Fibroblast of the aortic adventitia (primary cell): ENCODE data around the gene CMBL. TPM values are rescaled to one million over a fixed set of nuclear protein-coding genes. Genes with fewer than 3 reads are reported as not detected.

Experiments used
- DNase-seq: peaks from one replicate; pipeline ENCODE4 v3.0.0-alpha.2; 2010; ENCODE audit warnings: low read depth
- H3K4me3 ChIP-seq: 2 replicates; pipeline ENCODE4 v1.5.1; 2011; ENCODE audit warnings: low read depth, mild to moderate bottlenecking, control low read depth, low read length, moderate library complexity
- total RNA-seq: library from RNA; depleted of rRNA; stranded (reverse); fragments of >200 nt; gene quantifications from 2 replicates; pipeline ENCODE4 v1.2.3, GENCODE V29; 2012; ENCODE audit warnings: low replicate concordance
- TF ChIP-seq, protein P1 (sequence below): IDR thresholded peaks from 2 replicates; pipeline ENCODE4 v1.5.1; 2011; ENCODE audit warnings: mild to moderate bottlenecking, low read length, control low read depth, inconsistent platforms; ENCODE audit not compliant: insufficient read depth

Gene CMBL
- total RNA-seq, 1 donor, result 12.3 TPM

- TF ChIP-seq, protein P1, sequence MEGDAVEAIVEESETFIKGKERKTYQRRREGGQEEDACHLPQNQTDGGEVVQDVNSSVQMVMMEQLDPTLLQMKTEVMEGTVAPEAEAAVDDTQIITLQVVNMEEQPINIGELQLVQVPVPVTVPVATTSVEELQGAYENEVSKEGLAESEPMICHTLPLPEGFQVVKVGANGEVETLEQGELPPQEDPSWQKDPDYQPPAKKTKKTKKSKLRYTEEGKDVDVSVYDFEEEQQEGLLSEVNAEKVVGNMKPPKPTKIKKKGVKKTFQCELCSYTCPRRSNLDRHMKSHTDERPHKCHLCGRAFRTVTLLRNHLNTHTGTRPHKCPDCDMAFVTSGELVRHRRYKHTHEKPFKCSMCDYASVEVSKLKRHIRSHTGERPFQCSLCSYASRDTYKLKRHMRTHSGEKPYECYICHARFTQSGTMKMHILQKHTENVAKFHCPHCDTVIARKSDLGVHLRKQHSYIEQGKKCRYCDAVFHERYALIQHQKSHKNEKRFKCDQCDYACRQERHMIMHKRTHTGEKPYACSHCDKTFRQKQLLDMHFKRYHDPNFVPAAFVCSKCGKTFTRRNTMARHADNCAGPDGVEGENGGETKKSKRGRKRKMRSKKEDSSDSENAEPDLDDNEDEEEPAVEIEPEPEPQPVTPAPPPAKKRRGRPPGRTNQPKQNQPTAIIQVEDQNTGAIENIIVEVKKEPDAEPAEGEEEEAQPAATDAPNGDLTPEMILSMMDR, result no peak
- no peak for DNase-seq
Observed at GRCh38 chr5:10306806-10307205, 896 bp downstream of the CMBL start.

GRCh38 chr5:10306114-10306513, 1.6 kb downstream of the CMBL start:
- TF ChIP-seq, protein P1, result no peak
- DNase-seq, result no peak
- peak overlapping the region; percentile 76 for H3K4me3 ChIP-seq

More at GRCh38 chr5:10306806-10307205, 896 bp downstream of the CMBL start:
- H3K4me3 ChIP-seq, result peak overlapping the region; percentile 76

DNA sequence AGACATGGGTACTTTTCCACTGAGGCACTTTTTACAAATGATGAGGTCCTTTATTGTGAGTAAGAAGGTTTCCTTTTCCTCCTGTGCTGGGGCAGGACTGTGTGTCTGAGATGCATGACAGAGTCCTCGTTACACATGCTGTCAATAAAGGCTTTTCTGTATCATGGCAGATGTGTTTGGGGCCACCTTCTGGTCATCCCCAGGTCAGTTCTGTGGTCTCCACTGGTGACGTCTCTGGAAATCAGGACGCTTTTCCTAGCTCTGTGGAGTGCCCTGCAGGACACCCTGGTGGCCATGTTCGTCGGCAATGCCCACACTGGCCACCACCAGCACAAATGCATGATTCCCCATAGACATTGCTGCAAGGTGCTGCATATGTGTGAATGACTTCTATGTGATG, 2.8 kb downstream of the CMBL start:
- no peak for DNase-seq
- H3K4me3 ChIP-seq, result no peak overlapping the region
- TF ChIP-seq, protein P1, result no peak

DNA sequence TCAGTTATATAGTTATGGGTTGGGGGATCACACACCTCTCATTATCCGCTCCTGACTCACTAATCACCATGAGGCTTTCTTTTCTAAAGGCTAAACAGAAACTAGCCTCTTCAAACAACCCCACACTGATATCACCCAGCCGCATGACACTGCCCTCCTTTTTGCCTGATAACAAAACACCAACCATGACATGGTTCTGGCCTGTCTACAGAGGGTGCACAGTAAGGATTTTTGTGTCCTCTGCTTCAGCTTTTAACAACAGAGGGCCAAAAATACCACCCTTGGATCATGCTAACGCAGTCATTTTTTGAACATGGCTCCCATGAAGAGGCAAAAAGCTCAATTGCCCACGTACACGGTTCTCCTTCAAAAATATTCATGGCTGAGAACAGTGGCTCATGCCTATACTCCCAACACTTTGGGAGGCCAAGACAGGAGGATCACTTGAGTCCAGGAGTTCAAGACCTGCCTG, 4.0 kb downstream of the CMBL start:
- TF ChIP-seq, protein P1, result no peak
- DNase-seq, result no peak
- no peak overlapping the region for H3K4me3 ChIP-seq

DNA sequence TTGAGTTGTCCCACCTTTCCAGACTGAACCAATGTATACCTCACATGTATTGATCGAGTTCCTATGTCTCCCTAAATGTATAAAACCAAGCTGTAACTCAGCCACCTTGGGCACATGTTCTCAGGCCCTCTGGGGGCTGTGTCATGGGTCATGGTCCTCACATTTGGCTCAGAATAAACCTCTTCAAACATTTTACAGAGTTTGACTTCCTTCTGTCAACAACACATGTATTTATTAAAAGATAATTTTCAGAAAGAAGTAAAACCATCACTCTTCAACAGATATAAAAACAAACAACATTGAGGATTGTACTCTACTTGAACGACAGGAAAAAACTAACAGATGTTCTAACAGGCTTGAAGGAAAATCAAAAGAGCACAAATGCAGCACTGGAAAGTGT, 4.5 kb downstream of the CMBL start:
- no peak overlapping the region for H3K4me3 ChIP-seq
- TF ChIP-seq, protein P1, result no peak
- no peak for DNase-seq

DNA sequence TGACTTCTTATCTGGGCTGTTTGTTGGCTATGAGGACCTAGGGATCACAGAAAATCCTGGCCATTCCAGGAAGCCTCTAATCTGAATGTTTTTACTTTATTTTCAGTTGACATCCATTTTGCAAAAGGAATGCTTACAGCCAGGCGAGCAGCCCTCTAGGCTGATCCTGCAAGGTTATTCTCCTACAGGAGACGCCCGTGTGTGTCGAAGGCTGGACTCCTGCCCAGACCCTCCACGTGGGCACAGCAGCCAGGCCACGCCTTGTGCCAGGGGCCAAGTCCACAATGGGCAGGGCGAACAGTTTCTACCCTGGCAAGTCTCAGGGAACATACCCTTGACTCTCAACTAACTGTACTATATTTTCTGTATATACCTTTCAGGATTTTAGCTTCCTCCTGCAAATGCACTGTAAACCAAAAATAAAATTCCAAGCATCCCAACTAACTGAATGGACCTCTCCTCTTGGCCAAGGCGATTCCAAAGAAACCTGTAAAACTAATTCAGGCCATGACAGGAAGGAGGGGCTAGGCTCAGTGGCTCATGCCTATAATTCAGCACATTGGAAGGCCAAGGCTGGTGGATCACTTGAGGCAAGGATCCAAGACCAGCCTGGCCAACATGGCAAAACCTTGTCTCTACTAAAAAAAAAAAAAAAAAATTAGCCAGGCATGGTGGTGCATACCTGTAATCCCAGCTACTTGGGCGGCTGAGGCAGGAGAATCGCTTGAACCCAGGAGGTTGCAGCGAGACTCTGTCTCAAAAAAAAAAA, 5.7 kb downstream of the CMBL start:
- TF ChIP-seq, protein P1, result no peak
- no peak for DNase-seq
- no peak overlapping the region for H3K4me3 ChIP-seq
